HepG2 (cell line): ENCODE measurements around the gene MTHFD1L. TPM values are rescaled to one million over a fixed set of nuclear protein-coding genes. Genes with fewer than 3 reads are reported as not detected.
A peak's percentile ranks its signal among the peaks of the same experiment; 100 is the strongest.

Source experiments
- ATAC-seq: fragments of 200-7000 bp; cut with Tn5 transposase; 3 replicates; pipeline ENCODE4 v1.9.1; 2020; ENCODE audit warnings: mild to moderate bottlenecking, moderate library complexity
- BruUV-seq: library from RNA; stranded (reverse); fragments of 400-500 nt; replicated peaks from 2 replicates; lab custom pipeline; 2021; lab: Mats Ljungman, UMichigan
- CTCF ChIA-PET: fragments of 300-600 bp; formaldehyde crosslinking; extraction: SDS; loops from one replicate; lab custom pipeline; 2021; ENCODE audit warnings: low total read pairs, inconsistent platforms, low intra/inter-chr PET ratio; lab: Yijun Ruan, JAX
- POLR2A ChIA-PET: fragments of 350-600 bp; sonication (Branson Sonifier 250); formaldehyde crosslinking; loops from one replicate; lab custom pipeline; 2020; ENCODE audit warnings: antibody characterized with exemption, inconsistent platforms; lab: Yijun Ruan, JAX
- DNase-seq: peaks from one replicate; pipeline ENCODE4 v3.0.0-alpha.2; 2015; ENCODE audit warnings: low spot score
- FAIRE-seq: peaks from 3 replicates; lab custom pipeline; 2011; peaks lifted over from hg19 to GRCh38; lab: Jason Lieb, UNC
- H2AFZ ChIP-seq: one replicate; pipeline ENCODE4 v1.6.1; 2011; ENCODE audit warnings: low read length, inconsistent platforms
- H3K27ac ChIP-seq: fragments of 300-600 bp; 3 replicates; pipeline ENCODE4 v1.8.0; 2011; ENCODE audit warnings: mixed run types, mild to moderate bottlenecking, mixed read lengths, low read length, inconsistent platforms; ENCODE audit not compliant: insufficient read depth; ENCODE audit errors: extremely low read length
- H3K27me3 ChIP-seq, 2 experiments: fragments of 200-600 bp in 1 of 2; 2 replicates in 1 of 2; 3 replicates in 1 of 2; pipeline versions ENCODE4 v1.6.0 to v1.8.0; 2011; ENCODE audit warnings: low read length in 2 of 2, mild to moderate bottlenecking in 2 of 2, moderate library complexity in 2 of 2, inconsistent platforms in 1 of 2; ENCODE audit not compliant: insufficient read depth in 2 of 2, control insufficient read depth in 1 of 2
- H3K36me3 ChIP-seq, 2 experiments: fragments of 200-600 bp in 1 of 2; replicated peaks in 1 of 2; 2 replicates in 1 of 2; 3 replicates in 1 of 2; pipeline versions ENCODE4 v1.5.1 to v1.8.0; 2011; ENCODE audit warnings: low read length in 2 of 2, inconsistent platforms in 1 of 2; ENCODE audit not compliant: insufficient read depth in 2 of 2, control insufficient read depth in 1 of 2
- H3K4me1 ChIP-seq: 2 replicates; pipeline ENCODE4 v1.5.1; 2012; ENCODE audit warnings: low read length, inconsistent platforms; ENCODE audit not compliant: insufficient read depth
- H3K4me2 ChIP-seq: 2 replicates; pipeline ENCODE4 v1.6.0; 2011; ENCODE audit warnings: low read depth, low read length, inconsistent platforms
- H3K4me3 ChIP-seq, 3 experiments: fragments of 200-600 bp in 1 of 3; sonication (generic), shearing (Covaris generic) in 1 of 3; replicated peaks in 1 of 3; 2 replicates each; pipeline ENCODE4 v1.5.1; 2011 to 2016; ENCODE audit warnings: low read length in 3 of 3, inconsistent platforms in 2 of 3, low read depth in 2 of 3, mild to moderate bottlenecking in 2 of 3, control low read depth in 1 of 3, mixed read lengths in 1 of 3; ENCODE audit not compliant: insufficient read depth in 1 of 3
- H3K79me2 ChIP-seq: one replicate; pipeline ENCODE4 v1.6.1; 2011; ENCODE audit warnings: low read length, inconsistent platforms; ENCODE audit not compliant: insufficient read depth
- H3K9ac ChIP-seq: 2 replicates; pipeline ENCODE4 v1.6.0; 2011; ENCODE audit warnings: mild to moderate bottlenecking, low read depth, low read length, inconsistent platforms; ENCODE audit not compliant: insufficient read depth
- H3K9me3 ChIP-seq: 2 replicates; pipeline ENCODE4 v1.5.1; 2012; ENCODE audit warnings: mild to moderate bottlenecking, low read length
- H4K20me1 ChIP-seq: 2 replicates; pipeline ENCODE4 v1.6.0; 2011; ENCODE audit warnings: inconsistent platforms, mild to moderate bottlenecking, low read length, moderate library complexity; ENCODE audit not compliant: insufficient read depth
- ATAD3A ChIP-seq: sonication (generic); formaldehyde crosslinking; IDR thresholded peaks from 2 replicates; pipeline ENCODE4 v1.4.0; 2020; ENCODE audit warnings: missing genetic modification reagents
- HNRNPH1 ChIP-seq: fragments of 200-400 bp; formaldehyde crosslinking; optimal IDR thresholded peaks from 2 replicates; pipeline ENCODE3; 2017; ENCODE audit warnings: mild to moderate bottlenecking, low read depth, low read length
- RBM22 ChIP-seq: fragments of 200-400 bp; formaldehyde crosslinking; optimal IDR thresholded peaks from 2 replicates; pipeline ENCODE3; 2017; ENCODE audit warnings: mild to moderate bottlenecking, low read length, moderate library complexity
- ZNF207 ChIP-seq: fragments of 450-650 bp; IDR thresholded peaks from 2 replicates; pipeline ENCODE4 v1.6.1; 2016; ENCODE audit warnings: antibody characterized with exemption, borderline replicate concordance
- WGBS: methylation state at CpG from one replicate; pipeline ENCODE4 v1.1.6; 2017; ENCODE audit warnings: low lambda C conversion rate; 5-methylcytosine and 5-hydroxymethylcytosine counted together
- in situ Hi-C: cut with HindIII; loops from 2 replicates; pipeline ENCODE4 v1.10.0; 2017; ENCODE audit warnings: low pct_unique_long_range_greater_than_20kb; ENCODE audit not compliant: extremely low pct_ligation_motif_present
- intact Hi-C: fragments of 100-400 bp; cut with micrococcal nuclease; formaldehyde crosslinking; loops from one replicate; pipeline ENCODE4 v1.10.0; 2022; ENCODE audit not compliant: unreplicated experiment
- polyA plus RNA-seq, 8 experiments: library from polyadenylated mRNA; depleted of rRNA in 3 of 8; stranded (reverse) in 7 of 8; unstranded in 1 of 8; fragments of >200 nt; fragmentation: Illumina TruSeq in 4 of 8; extraction: Trizol in 4 of 8; gene quantifications; 2 replicates each; pipeline versions ENCODE4 v1.2.1 to v1.2.3, GENCODE V29; 2011 to 2016; ENCODE audit warnings: low read depth in 4 of 8, missing spikeins in 1 of 8, mixed read lengths in 1 of 8; ENCODE audit not compliant: insufficient read depth in 1 of 8
- total RNA-seq, 5 experiments: library from RNA; depleted of rRNA; stranded (reverse); fragments of >200 nt; fragmentation: Illumina TruSeq; extraction: Trizol; gene quantifications; 2 replicates each; pipeline ENCODE4 v1.2.3, GENCODE V29; 2016; ENCODE audit warnings: low read depth in 1 of 5
- TF ChIP-seq, protein P1 (sequence below): sonication (generic); formaldehyde crosslinking; IDR thresholded peaks from 2 replicates; pipeline ENCODE4 v1.4.0; 2020; ENCODE audit warnings: missing genetic modification reagents
- TF ChIP-seq, protein P2 (sequence below): sonication (generic); formaldehyde crosslinking; IDR thresholded peaks from 2 replicates; pipeline ENCODE4 v1.5.0; 2020; ENCODE audit warnings: mild to moderate bottlenecking, missing genetic modification reagents, borderline replicate concordance
- TF ChIP-seq, protein P3 (sequence below): sonication (generic); formaldehyde crosslinking; IDR thresholded peaks from 2 replicates; pipeline ENCODE4 v1.5.1; 2020; ENCODE audit warnings: mild to moderate bottlenecking, moderate library complexity, missing genetic modification reagents

The MTHFD1L gene
- total and polyA plus RNA-seq, 2 of the 13 experiments (the other 11 are each of a cell fraction or from before 2014, with no cell fraction given): 24.0 to 39.6 TPM

DNA sequence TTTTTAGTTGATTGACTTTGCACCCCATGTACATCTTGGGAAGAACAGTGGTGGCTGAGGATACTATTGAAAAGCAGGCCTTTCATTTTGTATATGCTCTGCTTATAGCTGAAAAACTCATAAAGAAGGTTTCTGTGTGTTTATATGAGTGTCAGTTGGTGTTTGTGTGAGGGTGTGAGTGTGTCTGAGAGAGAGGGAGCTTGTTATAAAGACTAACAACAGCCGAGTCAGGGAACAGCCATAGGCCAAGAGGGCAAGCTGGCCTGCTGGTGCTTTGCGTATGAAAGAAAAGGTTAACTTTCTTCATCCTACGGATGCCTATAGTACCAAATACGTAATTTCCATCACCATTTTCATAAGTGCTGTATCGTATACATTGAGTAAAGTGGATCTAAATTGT lies 88.3 kb downstream of the MTHFD1L start:
- H3K4me2 ChIP-seq: no peak overlapping the region
- H3K79me2 ChIP-seq: no peaks in the 10 kb centered on the region
- H3K27ac ChIP-seq: no peak overlapping the region
- peak; percentile 21 for TF ChIP-seq RBM22
- TF ChIP-seq, protein P1, sequence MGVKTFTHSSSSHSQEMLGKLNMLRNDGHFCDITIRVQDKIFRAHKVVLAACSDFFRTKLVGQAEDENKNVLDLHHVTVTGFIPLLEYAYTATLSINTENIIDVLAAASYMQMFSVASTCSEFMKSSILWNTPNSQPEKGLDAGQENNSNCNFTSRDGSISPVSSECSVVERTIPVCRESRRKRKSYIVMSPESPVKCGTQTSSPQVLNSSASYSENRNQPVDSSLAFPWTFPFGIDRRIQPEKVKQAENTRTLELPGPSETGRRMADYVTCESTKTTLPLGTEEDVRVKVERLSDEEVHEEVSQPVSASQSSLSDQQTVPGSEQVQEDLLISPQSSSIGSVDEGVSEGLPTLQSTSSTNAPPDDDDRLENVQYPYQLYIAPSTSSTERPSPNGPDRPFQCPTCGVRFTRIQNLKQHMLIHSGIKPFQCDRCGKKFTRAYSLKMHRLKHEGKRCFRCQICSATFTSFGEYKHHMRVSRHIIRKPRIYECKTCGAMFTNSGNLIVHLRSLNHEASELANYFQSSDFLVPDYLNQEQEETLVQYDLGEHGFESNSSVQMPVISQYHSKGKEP (CRISPR knock-in tag): no peak
- TF ChIP-seq, all 625 proteins: peak for 1
- POLR2A ChIA-PET: no interaction called here
- Histone ChIP-seq H3K9me3 (no peaks in the 10 kb centered on the region), H3K9ac (no peak overlapping the region), H2AFZ (no peak overlapping the region), H4K20me1 (no peaks in the 10 kb centered on the region), H3K4me1 (no peaks in the 10 kb centered on the region), H3K4me3 (no peak overlapping the region), H3K27me3 (no peaks in the 10 kb centered on the region), H3K36me3 (peaks cover 21 to 67% of the 10 kb centered on the region in 2 experiments)
- BruUV-seq: no TSS peak
- in situ Hi-C loops: no loop called here
- 95% methylated on average over 5 of the region's 5 CpGs for WGBS
- CTCF ChIA-PET: no interaction called here
- no peak for FAIRE-seq
- intact Hi-C loops: no loop called here
- ATAC-seq: no peak
- DNase-seq: no peak

DNA sequence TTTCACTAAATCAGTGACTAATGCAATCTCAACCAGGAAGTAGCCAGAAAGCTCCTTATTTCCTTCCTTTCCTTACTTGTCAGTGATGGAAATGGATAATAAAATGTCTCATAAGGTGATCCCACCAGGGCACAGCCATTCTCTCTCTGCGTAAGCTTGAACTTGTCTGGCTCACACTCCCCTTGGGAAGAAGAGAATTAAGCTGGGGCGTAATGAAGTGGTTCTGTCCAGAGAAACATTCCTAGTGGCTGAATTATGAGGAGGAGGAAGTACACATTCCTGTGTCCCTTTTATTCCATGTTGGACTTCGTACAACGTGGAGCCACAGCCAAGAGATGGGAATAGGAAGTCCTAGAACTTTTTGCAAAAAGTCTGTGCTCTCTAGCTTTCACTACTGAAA lies 93.7 kb downstream of the MTHFD1L start:
- DNase-seq (no peak), FAIRE-seq (no peak), ATAC-seq (no peak)
- Histone ChIP-seq H2AFZ (no peak overlapping the region), H4K20me1 (no peaks in the 10 kb centered on the region), H3K9ac (no peak overlapping the region), H3K9me3 (no peaks in the 10 kb centered on the region), H3K36me3 (peaks cover 17 to 60% of the 10 kb centered on the region in 2 experiments), H3K4me1 (no peaks in the 10 kb centered on the region), H3K27ac (no peak overlapping the region), H3K79me2 (no peaks in the 10 kb centered on the region), H3K27me3 (no peaks in the 10 kb centered on the region), H3K4me2 (no peak overlapping the region), H3K4me3 (no peak overlapping the region)
- WGBS: over 99% methylated on average over 4 of the region's 4 CpGs
- ChIA-PET POLR2A (no interaction called here), CTCF (no interaction called here)
- no TSS peak for BruUV-seq
- in situ Hi-C loops (no loop called here), intact Hi-C loops (no loop called here)
- no peak for TF ChIP-seq ZNF207
- TF ChIP-seq, protein P2, sequence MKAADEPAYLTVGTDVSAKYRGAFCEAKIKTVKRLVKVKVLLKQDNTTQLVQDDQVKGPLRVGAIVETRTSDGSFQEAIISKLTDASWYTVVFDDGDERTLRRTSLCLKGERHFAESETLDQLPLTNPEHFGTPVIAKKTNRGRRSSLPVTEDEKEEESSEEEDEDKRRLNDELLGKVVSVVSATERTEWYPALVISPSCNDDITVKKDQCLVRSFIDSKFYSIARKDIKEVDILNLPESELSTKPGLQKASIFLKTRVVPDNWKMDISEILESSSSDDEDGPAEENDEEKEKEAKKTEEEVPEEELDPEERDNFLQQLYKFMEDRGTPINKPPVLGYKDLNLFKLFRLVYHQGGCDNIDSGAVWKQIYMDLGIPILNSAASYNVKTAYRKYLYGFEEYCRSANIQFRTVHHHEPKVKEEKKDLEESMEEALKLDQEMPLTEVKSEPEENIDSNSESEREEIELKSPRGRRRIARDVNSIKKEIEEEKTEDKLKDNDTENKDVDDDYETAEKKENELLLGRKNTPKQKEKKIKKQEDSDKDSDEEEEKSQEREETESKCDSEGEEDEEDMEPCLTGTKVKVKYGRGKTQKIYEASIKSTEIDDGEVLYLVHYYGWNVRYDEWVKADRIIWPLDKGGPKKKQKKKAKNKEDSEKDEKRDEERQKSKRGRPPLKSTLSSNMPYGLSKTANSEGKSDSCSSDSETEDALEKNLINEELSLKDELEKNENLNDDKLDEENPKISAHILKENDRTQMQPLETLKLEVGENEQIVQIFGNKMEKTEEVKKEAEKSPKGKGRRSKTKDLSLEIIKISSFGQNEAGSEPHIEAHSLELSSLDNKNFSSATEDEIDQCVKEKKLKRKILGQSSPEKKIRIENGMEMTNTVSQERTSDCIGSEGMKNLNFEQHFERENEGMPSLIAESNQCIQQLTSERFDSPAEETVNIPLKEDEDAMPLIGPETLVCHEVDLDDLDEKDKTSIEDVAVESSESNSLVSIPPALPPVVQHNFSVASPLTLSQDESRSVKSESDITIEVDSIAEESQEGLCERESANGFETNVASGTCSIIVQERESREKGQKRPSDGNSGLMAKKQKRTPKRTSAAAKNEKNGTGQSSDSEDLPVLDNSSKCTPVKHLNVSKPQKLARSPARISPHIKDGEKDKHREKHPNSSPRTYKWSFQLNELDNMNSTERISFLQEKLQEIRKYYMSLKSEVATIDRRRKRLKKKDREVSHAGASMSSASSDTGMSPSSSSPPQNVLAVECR (CRISPR knock-in tag): no peak
- no peak for TF ChIP-seq HNRNPH1
- no peak for TF ChIP-seq ATAD3A (CRISPR knock-in tag)
- TF ChIP-seq, protein P3, sequence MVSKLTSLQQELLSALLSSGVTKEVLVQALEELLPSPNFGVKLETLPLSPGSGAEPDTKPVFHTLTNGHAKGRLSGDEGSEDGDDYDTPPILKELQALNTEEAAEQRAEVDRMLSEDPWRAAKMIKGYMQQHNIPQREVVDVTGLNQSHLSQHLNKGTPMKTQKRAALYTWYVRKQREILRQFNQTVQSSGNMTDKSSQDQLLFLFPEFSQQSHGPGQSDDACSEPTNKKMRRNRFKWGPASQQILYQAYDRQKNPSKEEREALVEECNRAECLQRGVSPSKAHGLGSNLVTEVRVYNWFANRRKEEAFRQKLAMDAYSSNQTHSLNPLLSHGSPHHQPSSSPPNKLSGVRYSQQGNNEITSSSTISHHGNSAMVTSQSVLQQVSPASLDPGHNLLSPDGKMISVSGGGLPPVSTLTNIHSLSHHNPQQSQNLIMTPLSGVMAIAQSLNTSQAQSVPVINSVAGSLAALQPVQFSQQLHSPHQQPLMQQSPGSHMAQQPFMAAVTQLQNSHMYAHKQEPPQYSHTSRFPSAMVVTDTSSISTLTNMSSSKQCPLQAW (CRISPR knock-in tag): no peak
